Measurements from ENCODE around the gene C10orf53.
"Not testable (repeated sequence)": the region's sequence is repeated elsewhere in the genome, so short reads cannot be mapped to it uniquely, and the experiment has no call there.

C10orf53 gene

GRCh38 chr10:49688261-49688846, 8.9 kb downstream of the C10orf53 start:
- DNase-seq: no peak

GRCh38 chr10:49688920-49689319, 9.5 kb downstream of the C10orf53 start:
- no peak for DNase-seq

- DNase-seq: no peak
Observed at GRCh38 chr10:49689882-49690510, 10.5 kb downstream of the C10orf53 start.

- DNase-seq: no peak
Observed at GRCh38 chr10:49690698-49691356, 11.4 kb downstream of the C10orf53 start.

GRCh38 chr10:49691588-49691987, 12.1 kb downstream of the C10orf53 start:
- no peak for DNase-seq

GRCh38 chr10:49694466-49694865, 15.0 kb downstream of the C10orf53 start:
- DNase-seq: no peak

GRCh38 chr10:49696311-49696710, 16.9 kb downstream of the C10orf53 start:
- no peak for DNase-seq

- no peak for DNase-seq
Observed at GRCh38 chr10:49698679-49699078, 19.2 kb downstream of the C10orf53 start.

GRCh38 chr10:49700211-49700610, 20.8 kb downstream of the C10orf53 start:
- no peak for DNase-seq

GRCh38 chr10:49700997-49701396, 21.5 kb downstream of the C10orf53 start:
- no peak for DNase-seq

- DNase-seq: no peak
Observed at GRCh38 chr10:49707585-49707984, 28.1 kb downstream of the C10orf53 start.

GRCh38 chr10:49709934-49710333, 30.5 kb downstream of the C10orf53 start:
- no peak for DNase-seq

GRCh38 chr10:49710966-49711365, 31.5 kb downstream of the C10orf53 start:
- DNase-seq: no peak

GRCh38 chr10:49711481-49711880, 32.0 kb downstream of the C10orf53 start:
- DNase-seq: no peak

- DNase-seq: no peak
Observed at GRCh38 chr10:49713266-49713665, 33.8 kb downstream of the C10orf53 start.

GRCh38 chr10:49715157-49715556, 35.7 kb downstream of the C10orf53 start:
- DNase-seq: not testable (repeated sequence)

GRCh38 chr10:49726593-49726992, 47.1 kb downstream of the C10orf53 start:
- DNase-seq: peak in 1 of 4 experiments; percentile 3

- no peak for DNase-seq
Observed at GRCh38 chr10:49733866-49734265, 54.4 kb downstream of the C10orf53 start.

GRCh38 chr10:49734676-49735075, 55.2 kb downstream of the C10orf53 start:
- DNase-seq: no peak

GRCh38 chr10:49735161-49735560, 55.7 kb downstream of the C10orf53 start:
- DNase-seq: no peak

- DNase-seq: no peak
Observed at GRCh38 chr10:49735848-49736563, 56.6 kb downstream of the C10orf53 start.

- DNase-seq: no peak
Observed at GRCh38 chr10:49736564-49737113, 57.2 kb downstream of the C10orf53 start.

Measured in suppressor macrophage (primary cell).